GM12878 (cell line): ENCODE measurements around the gene ABCG5. TPM values are rescaled to one million over a fixed set of nuclear protein-coding genes. Genes with fewer than 3 reads are reported as not detected.

Source experiments
- ATAC-seq: fragments of 200-7000 bp; cut with Tn5 transposase; 3 replicates; pipeline ENCODE4 v1.9.1; 2020; ENCODE audit warnings: mild to moderate bottlenecking, moderate library complexity
- BruUV-seq: library from RNA; stranded (reverse); fragments of 400-500 nt; replicated peaks from 2 replicates; lab custom pipeline; 2021; lab: Mats Ljungman, UMichigan
- CTCF ChIA-PET: fragments of 300-600 bp; sonication (Branson Sonifier 250); formaldehyde crosslinking; extraction: SDS; loops from one replicate; lab custom pipeline; 2021; ENCODE audit warnings: inconsistent platforms; lab: Yijun Ruan, JAX
- POLR2A ChIA-PET: fragments of 350-600 bp; formaldehyde crosslinking; extraction: SDS; loops from one replicate; lab custom pipeline; 2021; ENCODE audit warnings: inconsistent platforms; lab: Charles Lee
- RAD21 ChIA-PET: fragments of 300-600 bp; sonication (Branson Sonifier 250); formaldehyde crosslinking; loops from one replicate; lab custom pipeline; 2023; ENCODE audit warnings: antibody characterized with exemption; ENCODE audit not compliant: unreplicated experiment; lab: Charles Lee
- SMC1A ChIA-PET: fragments of 300-600 bp; sonication (Branson Sonifier 250); formaldehyde crosslinking; loops from one replicate; lab custom pipeline; 2023; ENCODE audit not compliant: unreplicated experiment, uncharacterized antibody; lab: Charles Lee
- DNase-seq: peaks from one replicate; pipeline ENCODE4 v3.0.0-alpha.2; 2011; ENCODE audit warnings: low read depth, low spot score
- FAIRE-seq: peaks from 3 replicates; lab custom pipeline; 2011; peaks lifted over from hg19 to GRCh38; lab: Jason Lieb, UNC
- H2AFZ ChIP-seq: 2 replicates; pipeline ENCODE4 v1.6.0; 2011; ENCODE audit warnings: low read depth, low read length, control low read depth; ENCODE audit not compliant: control insufficient read depth
- H3K27ac ChIP-seq: 2 replicates; pipeline ENCODE4 v1.5.1; 2011; ENCODE audit warnings: control low read depth; ENCODE audit not compliant: control insufficient read depth, insufficient read depth
- H3K27me3 ChIP-seq, 2 experiments: replicated peaks in 1 of 2; 2 replicates each; pipeline versions ENCODE4 v1.6.0 to v1.6.1; 2011; ENCODE audit warnings: low read length in 1 of 2; ENCODE audit not compliant: control insufficient read depth in 2 of 2, insufficient read depth in 2 of 2
- H3K36me3 ChIP-seq, 2 experiments: 2 replicates each; pipeline ENCODE4 v1.5.1; 2011; ENCODE audit warnings: low read length in 1 of 2; ENCODE audit not compliant: control insufficient read depth in 2 of 2, insufficient read depth in 2 of 2
- H3K4me1 ChIP-seq: 2 replicates; pipeline ENCODE4 v1.6.1; 2011; ENCODE audit warnings: mild to moderate bottlenecking, low read length, moderate library complexity, mixed read lengths; ENCODE audit not compliant: control insufficient read depth, insufficient read depth
- H3K4me2 ChIP-seq: 2 replicates; pipeline ENCODE4 v1.6.0; 2011; ENCODE audit warnings: control low read depth; ENCODE audit not compliant: control insufficient read depth, insufficient read depth
- H3K4me3 ChIP-seq: fragments of 200-600 bp; sonication (generic); 2 replicates; pipeline ENCODE4 v1.5.1; 2016
- H3K79me2 ChIP-seq: 2 replicates; pipeline ENCODE4 v1.6.0; 2011; ENCODE audit warnings: low read length; ENCODE audit not compliant: control insufficient read depth, insufficient read depth
- H3K9ac ChIP-seq: 2 replicates; pipeline ENCODE4 v1.8.0; 2011; ENCODE audit warnings: low read length, control low read depth, mixed read lengths; ENCODE audit not compliant: control insufficient read depth, insufficient read depth
- H3K9me3 ChIP-seq: replicated peaks from 3 replicates; pipeline ENCODE4 v1.5.1; 2011; ENCODE audit warnings: mild to moderate bottlenecking, low read length; ENCODE audit not compliant: control insufficient read depth, insufficient read depth
- H4K20me1 ChIP-seq: 2 replicates; pipeline ENCODE4 v1.6.0; 2011; ENCODE audit not compliant: control insufficient read depth, insufficient read depth
- ATF7 ChIP-seq: fragments of 450-650 bp; IDR thresholded peaks from 2 replicates; pipeline ENCODE4 v1.6.1; 2016; ENCODE audit warnings: low read depth, mild to moderate bottlenecking
- CHD2 ChIP-seq: IDR thresholded peaks from 2 replicates; pipeline ENCODE4 v1.6.1; 2011; ENCODE audit warnings: low read depth, low read length, improper control_type of control experiment, borderline replicate concordance
- E4F1 ChIP-seq: fragments of 450-650 bp; IDR thresholded peaks from 2 replicates; pipeline ENCODE4 v1.6.1; 2018; ENCODE audit warnings: borderline replicate concordance, mild to moderate bottlenecking; ENCODE audit not compliant: partially characterized antibody
- FOS ChIP-seq: IDR thresholded peaks from 3 replicates; pipeline ENCODE4 v1.6.1; 2011; ENCODE audit warnings: borderline replicate concordance; ENCODE audit not compliant: insufficient read length; ENCODE audit errors: extremely low read depth
- HSF1 ChIP-seq: fragments of 150-350 bp; IDR thresholded peaks from 2 replicates; pipeline ENCODE4 v1.6.1; 2014; ENCODE audit warnings: mild to moderate bottlenecking, low read depth, low read length
- MAX ChIP-seq: IDR thresholded peaks from 2 replicates; pipeline ENCODE4 v1.6.1; 2012; ENCODE audit warnings: low read depth, low read length, improper control_type of control experiment
- NFIC ChIP-seq: IDR thresholded peaks from 2 replicates; pipeline ENCODE4 v1.6.1; 2012; ENCODE audit warnings: low read depth, mild to moderate bottlenecking, inconsistent platforms, low read length, moderate library complexity
- POLR2AphosphoS2 ChIP-seq: IDR thresholded peaks from 2 replicates; pipeline ENCODE4 v1.6.1; 2011; ENCODE audit warnings: low read depth, mild to moderate bottlenecking, low read length, improper control_type of control experiment, moderate library complexity
- PRDM15 ChIP-seq: fragments of 450-650 bp; formaldehyde crosslinking; IDR thresholded peaks from 2 replicates; pipeline ENCODE4 v1.4.0; 2020; ENCODE audit warnings: mild to moderate bottlenecking, moderate library complexity
- RELA ChIP-seq: fragments of 450-650 bp; IDR thresholded peaks from 2 replicates; pipeline ENCODE4 v1.8.0; 2014; ENCODE audit warnings: borderline replicate concordance; ENCODE audit not compliant: partially characterized antibody
- SMC3 ChIP-seq: IDR thresholded peaks from 2 replicates; pipeline ENCODE4 v1.6.1; 2011; ENCODE audit warnings: low read length, improper control_type of control experiment, borderline replicate concordance
- SREBF1 ChIP-seq: IDR thresholded peaks from 2 replicates; pipeline ENCODE4 v1.6.1; 2012; ENCODE audit warnings: mild to moderate bottlenecking, low read length
- TARDBP ChIP-seq: IDR thresholded peaks from 2 replicates; pipeline ENCODE4 v1.6.1; 2016; ENCODE audit warnings: borderline replicate concordance
- ZBED1 ChIP-seq: IDR thresholded peaks from 2 replicates; pipeline ENCODE4 v1.6.1; 2016; ENCODE audit warnings: borderline replicate concordance
- WGBS: methylation state at CpG from one replicate; pipeline ENCODE4 v1.1.6; 2016; ENCODE audit warnings: low lambda C conversion rate; ENCODE audit not compliant: insufficient replicate concordance, insufficient coverage; ENCODE audit errors: missing lambda C conversion rate; 5-methylcytosine and 5-hydroxymethylcytosine counted together
- in situ Hi-C: fragments of 300-500 bp; cut with MboI; formaldehyde crosslinking; loops from 9 replicates; pipeline ENCODE4 v1.14.3; 2018; ENCODE audit warnings: mixed read lengths
- intact Hi-C: fragments of 100-400 bp; cut with micrococcal nuclease; formaldehyde crosslinking; loops from one replicate; pipeline ENCODE4 v1.14.2; 2022; ENCODE audit not compliant: unreplicated experiment
- polyA plus RNA-seq, 11 experiments: library from polyadenylated mRNA; depleted of rRNA in 4 of 11; unstranded in 6 of 11; stranded (reverse) in 5 of 11; fragments of >200 nt; fragmentation: Nextera tagmentation in 4 of 11; fragmentation: Illumina TruSeq in 1 of 11; extraction: Ambion mirVana in 4 of 11; extraction: Trizol in 1 of 11; gene quantifications; 1 replicate in 1 of 11; 2 replicates in 10 of 11; pipeline versions ENCODE4 v1.2.1 to v1.2.3, GENCODE V29; 2011 to 2016; ENCODE audit warnings: inconsistent platforms in 2 of 11, missing spikeins in 2 of 11, low read depth in 1 of 11
- total RNA-seq, 4 experiments: library from RNA; depleted of rRNA in 3 of 4; stranded (reverse); fragments of >200 nt in 3 of 4; fragmentation: Illumina TruSeq in 1 of 4; extraction: Trizol in 1 of 4; gene quantifications; 2 replicates each; pipeline versions ENCODE4 v1.2.1 to v1.2.3, GENCODE V29; 2013 to 2021
- TF ChIP-seq, protein P1 (sequence below): IDR thresholded peaks from 2 replicates; pipeline ENCODE4 v1.6.1; 2011; ENCODE audit warnings: borderline replicate concordance, low read depth, mild to moderate bottlenecking, moderate library complexity, mixed read lengths, low read length; ENCODE audit not compliant: insufficient read depth; ENCODE audit errors: extremely low read length

ABCG5 gene
- total and polyA plus RNA-seq, 10 of the 15 experiments (the other 5 are each of a cell fraction or from before 2014, with no cell fraction given) = not detected

- in situ Hi-C loops = no loop called here
- ChIA-PET SMC1A (no interaction called here), CTCF (no interaction called here), POLR2A (no interaction called here), RAD21 (no interaction called here)
- no peaks in the 10 kb centered on the region for H3K79me2 ChIP-seq
- no peaks in the 10 kb centered on the region for H4K20me1 ChIP-seq
- no peak for ATAC-seq
- no peak overlapping the region for H3K4me3 ChIP-seq
- no peaks in the 10 kb centered on the region for H3K9me3 ChIP-seq
- H3K27me3 ChIP-seq = peaks cover 5 to 6% of the 10 kb centered on the region in 2 experiments; a peak in 3 of 4 replicates
- no peaks in the 10 kb centered on the region for H3K4me1 ChIP-seq
- no peaks in the 10 kb centered on the region for H3K36me3 ChIP-seq
- DNase-seq = no peak
- no peak overlapping the region for H3K27ac ChIP-seq
- WGBS = 55% methylated on average over 21 of the region's 21 CpGs
- intact Hi-C loops = no loop called here
- FAIRE-seq = no peak
- H3K4me2 ChIP-seq = no peak overlapping the region
- no TSS peak for BruUV-seq
- H2AFZ ChIP-seq = no peak overlapping the region
- H3K9ac ChIP-seq = no peak overlapping the region
- TF ChIP-seq POLR2AphosphoS2 (no peak), TARDBP (no peak), NFIC (no peak), E4F1 (no peak), FOS (no peak), RELA (no peak), MAX (no peak), SMC3 (no peak), CHD2 (no peak), PRDM15 (no peak), HSF1 (no peak), ATF7 (no peak), ZBED1 (no peak), SREBF1 (no peak)
- TF ChIP-seq, protein P1, sequence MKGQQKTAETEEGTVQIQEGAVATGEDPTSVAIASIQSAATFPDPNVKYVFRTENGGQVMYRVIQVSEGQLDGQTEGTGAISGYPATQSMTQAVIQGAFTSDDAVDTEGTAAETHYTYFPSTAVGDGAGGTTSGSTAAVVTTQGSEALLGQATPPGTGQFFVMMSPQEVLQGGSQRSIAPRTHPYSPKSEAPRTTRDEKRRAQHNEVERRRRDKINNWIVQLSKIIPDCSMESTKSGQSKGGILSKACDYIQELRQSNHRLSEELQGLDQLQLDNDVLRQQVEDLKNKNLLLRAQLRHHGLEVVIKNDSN = no peak
Observed at GRCh38 chr2:43837831-43838559, 644 bp downstream of the ABCG5 start.
